HT1080 (cell line): ENCODE results near the gene SUB1. TPM values are rescaled to one million over a fixed set of nuclear protein-coding genes. Genes with fewer than 3 reads are reported as not detected.
"Not testable (repeated sequence)": the region's sequence is repeated elsewhere in the genome, so short reads cannot be mapped to it uniquely, and the experiment has no call there.

Experiments used
- DNase-seq: peaks from one replicate; pipeline ENCODE4 v3.0.0-alpha.2; 2015; ENCODE audit warnings: low read depth
- total RNA-seq: library from RNA; depleted of rRNA; stranded (reverse); fragments of >200 nt; shearing (Covaris generic); gene quantifications from 2 replicates; pipeline ENCODE4 v1.2.3, GENCODE V29; 2014

Gene SUB1
- total RNA-seq, 1 experiment from 2014 or later, result 304 TPM

GRCh38 chr5:32565145-32565544, 20.2 kb upstream of the SUB1 start:
- no peak for DNase-seq

DNA sequence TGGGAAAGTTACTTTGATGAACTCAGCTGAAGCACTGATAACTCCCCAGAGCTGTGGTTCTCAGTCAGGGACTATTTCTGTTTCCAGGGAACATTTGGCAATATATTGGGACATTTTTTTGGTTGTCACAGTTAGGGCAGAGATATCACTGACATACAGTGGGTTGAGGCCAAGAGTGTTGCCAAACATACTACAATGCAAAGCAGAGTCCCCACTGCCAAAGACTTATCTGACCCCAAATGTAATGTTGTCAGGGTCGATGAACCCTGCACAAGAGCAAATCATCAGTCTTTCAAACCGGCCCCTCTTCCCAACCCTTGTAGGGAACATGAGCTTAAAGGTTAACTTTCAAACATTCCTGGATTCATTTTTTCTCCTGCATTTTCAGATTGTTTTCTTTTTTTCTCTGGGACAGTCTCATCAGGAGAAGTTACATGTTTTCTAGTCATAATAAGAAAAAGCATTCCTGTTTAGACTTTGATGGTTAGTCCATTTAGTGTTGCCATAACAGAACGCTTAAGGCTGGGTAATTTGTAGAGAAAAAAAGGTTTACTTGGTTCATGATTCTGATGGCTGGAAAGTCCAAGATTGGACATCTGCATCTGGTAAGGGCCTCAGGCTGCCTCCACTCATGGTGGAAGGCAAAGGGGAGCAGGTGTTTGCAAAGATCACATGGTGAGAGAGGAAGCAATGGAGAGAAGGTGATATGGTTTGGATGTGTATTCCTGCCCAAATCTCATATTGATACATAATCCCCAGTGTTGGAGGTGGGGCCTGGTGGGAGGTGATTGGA, 18.8 kb upstream of the SUB1 start:
- DNase-seq, result no peak

- no peak for DNase-seq
Measured at GRCh38 chr5:32571128-32571527, 14.2 kb upstream of the SUB1 start.

DNA sequence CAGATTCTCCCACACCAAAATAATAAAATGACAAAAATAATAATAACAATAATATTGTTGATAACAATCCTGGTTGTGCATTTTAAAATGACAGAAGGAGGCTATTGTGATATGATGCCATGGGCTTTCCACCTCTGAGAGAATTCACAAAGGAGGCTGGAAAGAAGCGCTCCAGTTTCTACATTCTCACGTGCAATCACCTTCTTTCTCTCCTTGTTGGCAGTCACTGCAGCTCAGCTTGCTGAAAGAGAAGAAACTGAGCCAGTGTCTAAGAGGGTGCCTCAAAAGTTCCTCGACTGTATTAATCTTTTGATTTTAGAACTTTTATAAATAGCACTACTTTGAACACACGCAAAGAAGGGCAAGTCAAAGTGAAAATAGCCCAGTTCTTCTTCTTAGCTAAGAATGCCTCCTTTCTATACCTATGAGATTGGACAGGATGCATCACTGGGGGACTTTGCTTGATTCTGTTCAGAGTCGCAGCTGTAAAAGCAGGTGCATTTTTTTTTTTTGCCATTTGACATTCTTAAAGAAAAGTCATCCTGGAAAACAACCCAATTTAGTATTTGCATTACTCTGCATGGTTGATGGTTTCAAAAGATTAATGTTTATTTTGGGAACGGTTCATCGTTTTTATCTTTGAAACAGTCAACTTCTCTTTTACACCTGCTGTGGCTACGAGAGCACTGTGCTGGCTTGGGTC, 12.4 kb upstream of the SUB1 start:
- DNase-seq, result no peak

DNA sequence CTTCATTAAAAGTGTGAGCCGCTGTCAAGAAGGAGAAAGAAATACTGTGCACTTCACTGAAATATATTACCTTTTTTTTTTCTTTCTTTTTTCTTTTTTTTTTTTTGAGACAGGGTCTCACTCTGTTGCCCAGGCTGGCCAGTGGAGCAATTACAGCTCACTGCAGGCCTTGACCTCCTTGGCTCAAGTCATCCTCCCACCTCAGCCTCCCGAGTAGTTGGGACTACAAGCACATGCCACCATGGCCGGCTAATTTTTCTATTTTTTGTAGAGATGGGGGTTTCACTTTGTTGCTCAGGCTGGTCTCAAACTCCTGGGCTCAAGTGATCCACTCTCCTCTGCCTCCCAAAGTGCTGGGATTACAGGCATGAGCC, 11.9 kb upstream of the SUB1 start:
- not testable (repeated sequence) for DNase-seq

- no peak for DNase-seq
Measured at GRCh38 chr5:32574540-32575175, 10.7 kb upstream of the SUB1 start.

GRCh38 chr5:32578363-32578762, 7.0 kb upstream of the SUB1 start:
- DNase-seq, result no peak

DNA sequence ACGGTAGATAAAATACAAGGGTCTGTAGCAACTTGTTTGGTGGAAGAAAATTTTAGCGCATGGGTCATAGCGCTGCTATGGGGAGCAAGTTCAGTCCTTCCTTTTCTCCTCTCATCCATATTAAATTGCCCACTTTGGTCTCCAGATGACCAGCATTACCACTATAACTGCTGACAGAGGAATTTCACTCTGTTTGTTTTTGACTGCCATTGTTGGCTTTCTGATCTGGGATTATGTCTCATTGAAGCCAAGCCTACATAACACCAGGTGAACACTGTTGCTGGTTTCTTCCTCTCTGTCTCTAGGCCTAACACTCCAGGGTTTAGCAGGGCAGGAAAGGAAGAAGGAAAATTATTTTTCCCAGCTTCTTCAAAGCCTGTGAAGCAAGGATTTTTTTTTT, 6.6 kb upstream of the SUB1 start:
- no peak for DNase-seq

- no peak for DNase-seq
Measured at GRCh38 chr5:32581010-32581785, 4.2 kb upstream of the SUB1 start.

GRCh38 chr5:32583582-32584232, 1.6 kb upstream of the SUB1 start:
- no peak for DNase-seq

DNA sequence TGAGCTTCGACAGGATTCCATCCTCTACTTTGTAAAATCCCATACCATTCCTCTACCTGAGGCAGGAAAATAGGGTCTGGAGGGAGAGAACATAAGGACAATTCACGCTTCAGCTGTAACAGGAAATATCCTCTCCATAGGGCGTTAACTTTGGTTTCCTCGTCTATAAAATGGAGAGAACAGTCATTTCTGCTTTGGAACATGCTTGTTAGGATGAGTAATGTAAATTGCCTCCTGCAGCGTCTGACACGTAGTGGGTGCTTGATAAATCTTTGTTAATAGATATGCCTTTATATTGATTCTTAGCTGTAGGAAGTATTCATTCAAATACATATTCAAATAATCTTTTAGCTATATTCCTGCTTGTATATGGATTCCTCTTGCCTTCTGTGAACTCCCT, 711 bp upstream of the SUB1 start:
- no peak for DNase-seq

GRCh38 chr5:32585122-32585445, 273 bp upstream of the SUB1 start:
- DNase-seq, result no peak

GRCh38 chr5:32586276-32586599, 881 bp downstream of the SUB1 start:
- no peak for DNase-seq

GRCh38 chr5:32587067-32587551, 1.8 kb downstream of the SUB1 start:
- DNase-seq, result no peak

GRCh38 chr5:32589416-32589815, 4.1 kb downstream of the SUB1 start:
- DNase-seq, result no peak

GRCh38 chr5:32589942-32590869, 4.8 kb downstream of the SUB1 start:
- peak; percentile 27 for DNase-seq

- no peak for DNase-seq
Measured at GRCh38 chr5:32595118-32595517, 9.8 kb downstream of the SUB1 start.

- no peak for DNase-seq
Measured at GRCh38 chr5:32597041-32597629, 11.8 kb downstream of the SUB1 start.

DNA sequence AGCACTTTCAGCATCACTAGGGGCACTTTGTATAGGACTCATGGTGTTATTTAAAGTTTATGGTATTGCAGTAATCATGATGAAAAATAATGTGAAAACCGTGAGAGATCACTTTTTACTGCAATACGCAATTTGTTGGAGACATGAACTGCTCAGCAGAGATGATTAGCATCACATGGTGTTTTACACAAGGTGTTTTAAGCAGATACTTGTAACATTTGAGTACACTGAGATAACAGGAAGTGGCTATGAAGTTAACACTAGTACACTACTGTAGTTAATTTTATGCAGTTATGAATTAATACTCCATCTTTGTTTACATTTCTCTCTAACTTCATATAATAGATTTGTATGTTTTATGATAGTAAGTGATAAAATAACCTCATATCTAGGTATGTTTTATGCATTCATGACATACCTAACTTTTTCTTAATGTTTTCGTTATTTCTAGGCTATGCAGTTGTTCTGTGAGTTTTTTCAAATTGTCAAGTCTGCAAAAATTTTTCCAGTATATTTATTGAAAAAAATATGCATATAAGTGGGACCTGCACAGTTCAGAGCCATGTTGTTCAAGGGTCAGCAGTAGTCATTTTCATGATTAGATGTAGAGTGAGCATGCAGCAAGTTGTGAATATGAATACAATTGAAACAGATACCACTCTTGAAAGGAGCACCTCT, 13.0 kb downstream of the SUB1 start:
- no peak for DNase-seq
